Measurements from ENCODE around the gene BABAM2. TPM values are rescaled to one million over a fixed set of nuclear protein-coding genes. Genes with fewer than 3 reads are reported as not detected.
A peak's percentile ranks its signal among the peaks of the same experiment; 100 is the strongest.

The BABAM2 gene
- total RNA-seq, 4 donors from 2014 or later: 35.0 to 70.5 (median 51.5) TPM

- Histone ChIP-seq H3K4me3 (no peak overlapping the region), H3K9me3 (no peaks in the 10 kb centered on the region), H3K27ac (no peak overlapping the region), H3K27me3 (no peaks in the 10 kb centered on the region), H3K36me3 (no peaks in the 10 kb centered on the region), H3K4me1 (peaks cover 0 to 29% (median 5%) of the 10 kb centered on the region in 4 donors)
- no peak for TF ChIP-seq POLR2A (IDR thresholded peaks at IDR 0.05)
- DNase-seq: no peak
These were observed 68.3 kb downstream of the BABAM2 start for GRCh38 chr2:27958711-27959378.

- no peaks in the 10 kb centered on the region for H3K36me3 ChIP-seq
- H3K4me1 ChIP-seq: peaks cover 0 to 24% (median 4%) of the 10 kb centered on the region in 4 donors
- no peak for TF ChIP-seq CTCF (IDR thresholded peaks at IDR 0.05)
- no peak for TF ChIP-seq POLR2A (IDR thresholded peaks at IDR 0.05)
- no peaks in the 10 kb centered on the region for H3K9me3 ChIP-seq
- DNase-seq: peak in 1 of 3 donors; percentile 56
- H3K4me3 ChIP-seq: no peak overlapping the region
- no peaks in the 10 kb centered on the region for H3K27me3 ChIP-seq
- H3K27ac ChIP-seq: peak overlapping the region in 1 of 4 donors; percentile 2
These were observed 69.0 kb downstream of the BABAM2 start for GRCh38 chr2:27959496-27959895.

GRCh38 chr2:27960237-27960912 is 69.8 kb downstream of the BABAM2 start:
- Histone ChIP-seq H3K36me3 (no peaks in the 10 kb centered on the region), H3K4me3 (no peak overlapping the region), H3K4me1 (peaks cover 0 to 17% (median under 1%) of the 10 kb centered on the region in 4 donors), H3K27ac (no peak overlapping the region), H3K9me3 (no peaks in the 10 kb centered on the region), H3K27me3 (no peaks in the 10 kb centered on the region)
- DNase-seq: no peak
- no peak for TF ChIP-seq POLR2A (IDR thresholded peaks at IDR 0.05)
- TF ChIP-seq CTCF (IDR thresholded peaks at IDR 0.05): no peak

GRCh38 chr2:27962006-27962405 is 71.5 kb downstream of the BABAM2 start:
- DNase-seq: no peak
- no peaks in the 10 kb centered on the region for H3K27me3 ChIP-seq
- no peak for TF ChIP-seq CTCF (IDR thresholded peaks at IDR 0.05)
- TF ChIP-seq POLR2A (IDR thresholded peaks at IDR 0.05): no peak
- H3K4me3 ChIP-seq: no peak overlapping the region
- no peaks in the 10 kb centered on the region for H3K9me3 ChIP-seq
- no peak overlapping the region for H3K27ac ChIP-seq
- H3K4me1 ChIP-seq: peaks cover 0 to 20% (median 0%) of the 10 kb centered on the region in 4 donors
- no peaks in the 10 kb centered on the region for H3K36me3 ChIP-seq

GRCh38 chr2:27963472-27963871 is 72.9 kb downstream of the BABAM2 start:
- no peak overlapping the region for H3K27ac ChIP-seq
- no peak for TF ChIP-seq POLR2A (IDR thresholded peaks at IDR 0.05)
- TF ChIP-seq CTCF (IDR thresholded peaks at IDR 0.05): no peak
- DNase-seq: no peak

GRCh38 chr2:27964067-27964466 is 73.5 kb downstream of the BABAM2 start:
- Histone ChIP-seq H3K4me3 (no peak overlapping the region), H3K27ac (no peak overlapping the region), H3K9me3 (peaks cover 0 to 13% (median 4%) of the 10 kb centered on the region in 4 donors), H3K4me1 (peaks cover 0 to 21% (median 0%) of the 10 kb centered on the region in 4 donors), H3K27me3 (no peaks in the 10 kb centered on the region), H3K36me3 (no peaks in the 10 kb centered on the region)
- no peak for DNase-seq
- TF ChIP-seq CTCF (IDR thresholded peaks at IDR 0.05): no peak
- TF ChIP-seq POLR2A (IDR thresholded peaks at IDR 0.05): no peak

More at GRCh38 chr2:27963472-27963871, 72.9 kb downstream of the BABAM2 start:
- H3K4me3 ChIP-seq: no peak overlapping the region
- no peaks in the 10 kb centered on the region for H3K36me3 ChIP-seq
- peaks cover 0 to 8% (median 3%) of the 10 kb centered on the region in 4 donors for H3K9me3 ChIP-seq
- H3K27me3 ChIP-seq: no peaks in the 10 kb centered on the region
- H3K4me1 ChIP-seq: peaks cover 0 to 21% (median 0%) of the 10 kb centered on the region in 4 donors

Data from Peyer's patch (tissue), 4 donors.